GM19324 (cell line): ENCODE data around the gene C3orf22.

Experiments used
- ATAC-seq: cut with Tn5 transposase; IDR thresholded peaks from one replicate; pipeline ENCODE4 v1.9.1; 2021; ENCODE audit warnings: mild to moderate bottlenecking, moderate library complexity; ENCODE audit not compliant: unreplicated experiment, low FRiP score

Gene C3orf22

DNA sequence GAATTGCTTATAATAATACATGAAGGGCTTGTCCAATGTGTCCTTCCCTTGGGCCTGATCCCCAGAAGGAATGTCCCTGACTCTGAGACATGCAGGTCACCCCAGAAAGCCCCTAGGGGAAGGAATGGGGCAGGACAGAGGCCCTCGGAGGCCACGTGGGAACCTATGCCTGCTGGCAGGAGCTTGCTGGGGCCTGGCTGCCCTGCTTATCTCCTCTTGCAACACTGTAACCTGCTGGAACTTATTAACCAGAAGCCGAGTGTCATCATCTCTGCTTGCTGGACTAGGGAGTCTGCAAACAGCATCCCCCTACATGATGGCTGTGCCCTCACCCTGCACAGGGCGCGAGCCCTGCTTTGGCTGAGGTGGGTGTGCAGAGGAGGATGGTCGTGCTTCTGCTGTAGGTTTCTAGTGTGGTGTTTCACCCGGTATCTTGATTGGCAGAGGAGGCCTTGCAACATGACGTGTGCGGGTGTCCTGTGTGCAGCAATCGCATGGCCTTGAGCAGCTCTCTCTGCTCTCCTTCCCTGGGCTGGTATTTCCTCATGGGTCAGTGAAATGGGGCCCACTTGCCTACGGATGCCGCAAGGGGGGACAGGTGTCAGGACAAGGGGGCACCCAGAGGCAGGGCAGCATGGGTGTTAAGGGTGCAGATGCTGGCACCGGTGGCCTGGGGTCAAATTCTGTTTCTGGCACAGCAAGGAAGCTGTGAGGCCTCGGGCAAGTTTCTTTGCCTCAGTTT is 29.8 kb downstream of the C3orf22 start:
- ATAC-seq: no peak

DNA sequence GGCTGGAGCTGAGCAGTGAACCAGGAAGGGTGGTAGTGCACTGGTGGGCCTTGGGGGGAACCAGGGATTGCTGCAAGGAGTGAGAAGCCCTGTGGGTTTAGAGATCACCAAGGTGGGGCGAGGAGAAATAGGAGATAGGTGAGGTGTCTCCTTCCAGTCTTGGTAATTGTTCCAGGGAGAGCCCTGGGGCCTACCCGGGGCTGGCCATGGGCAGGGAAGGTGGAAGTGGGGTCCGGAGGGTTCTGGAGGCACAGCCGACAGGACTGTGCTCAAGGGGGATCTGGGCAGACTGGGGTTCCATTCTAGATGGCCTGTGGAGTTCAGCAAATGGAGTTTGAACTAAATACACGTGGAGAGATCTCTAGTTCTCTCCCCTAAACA is 30.3 kb downstream of the C3orf22 start:
- no peak for ATAC-seq

DNA sequence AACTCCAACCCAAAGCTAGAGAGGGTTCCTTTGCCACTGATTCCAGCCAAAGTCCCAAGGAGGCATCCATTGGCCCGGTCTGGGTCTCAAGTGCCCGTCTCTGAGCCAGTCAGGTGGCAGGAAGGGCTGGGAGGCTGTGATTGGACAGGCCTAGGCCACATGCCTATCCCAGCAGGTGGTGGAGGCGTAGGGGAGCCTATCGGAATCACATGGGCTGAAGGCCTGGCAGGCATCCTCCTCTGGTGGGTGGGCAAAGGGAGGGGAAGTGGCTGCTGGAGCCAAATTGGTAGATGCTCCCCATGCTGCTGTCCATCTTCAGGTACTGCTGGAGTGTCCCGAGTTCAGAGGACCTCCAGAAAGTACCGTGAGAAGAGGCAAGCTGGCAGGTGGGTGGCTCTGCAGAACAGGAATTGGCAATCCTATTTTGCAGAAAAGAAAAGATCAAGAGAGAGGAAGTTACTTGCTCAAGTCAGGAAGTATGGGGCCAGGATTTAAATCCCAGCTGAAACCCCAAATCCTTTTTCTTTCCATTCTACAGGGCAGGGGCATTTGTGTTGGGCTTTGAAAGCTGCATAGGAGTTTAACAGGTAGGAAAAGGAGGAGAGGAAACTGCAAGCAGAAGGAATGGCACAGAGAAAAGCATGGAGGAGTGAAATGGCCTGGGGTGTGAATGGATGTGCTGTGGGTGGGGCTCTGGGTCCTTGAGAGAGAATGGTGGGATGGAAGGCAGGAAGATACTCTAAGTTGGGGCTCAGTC is 31.1 kb downstream of the C3orf22 start:
- ATAC-seq: no peak

DNA sequence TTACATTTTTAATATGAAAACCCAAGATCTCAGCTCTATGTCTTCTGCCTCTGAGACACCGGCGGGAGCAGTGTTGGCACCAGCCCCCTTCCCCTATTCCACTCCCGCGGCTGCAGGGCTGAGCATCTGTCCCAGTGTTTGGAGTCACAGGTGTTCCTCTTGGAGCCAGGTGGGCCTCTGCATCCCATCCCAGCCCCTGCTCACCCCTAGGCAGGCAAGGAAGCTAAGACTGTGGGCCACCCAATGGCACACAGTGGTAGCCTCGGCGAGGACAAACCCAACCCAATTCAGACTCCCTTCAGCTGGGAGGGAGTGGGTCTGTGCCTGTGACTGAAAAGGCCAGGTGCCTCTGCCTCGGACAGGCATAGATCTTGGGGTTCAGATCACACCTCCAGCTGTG is 31.7 kb downstream of the C3orf22 start:
- no peak for ATAC-seq

DNA sequence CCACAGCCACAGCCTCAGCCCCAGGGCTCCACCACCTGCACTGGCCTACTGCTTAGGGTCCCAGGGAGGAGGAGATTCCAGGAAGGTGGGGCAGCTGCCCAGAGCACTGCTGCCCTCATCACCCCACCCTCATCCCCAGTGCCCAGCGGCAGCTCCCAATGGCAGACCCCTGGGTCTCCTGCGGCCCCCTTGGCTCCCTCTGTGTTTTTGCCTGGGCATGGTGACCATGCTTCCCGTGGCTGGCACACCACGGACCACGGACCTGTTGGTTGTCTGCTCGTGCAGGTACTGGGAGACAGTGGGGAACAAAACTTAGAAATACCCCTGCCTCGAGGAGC is 32.1 kb downstream of the C3orf22 start:
- no peak for ATAC-seq

DNA sequence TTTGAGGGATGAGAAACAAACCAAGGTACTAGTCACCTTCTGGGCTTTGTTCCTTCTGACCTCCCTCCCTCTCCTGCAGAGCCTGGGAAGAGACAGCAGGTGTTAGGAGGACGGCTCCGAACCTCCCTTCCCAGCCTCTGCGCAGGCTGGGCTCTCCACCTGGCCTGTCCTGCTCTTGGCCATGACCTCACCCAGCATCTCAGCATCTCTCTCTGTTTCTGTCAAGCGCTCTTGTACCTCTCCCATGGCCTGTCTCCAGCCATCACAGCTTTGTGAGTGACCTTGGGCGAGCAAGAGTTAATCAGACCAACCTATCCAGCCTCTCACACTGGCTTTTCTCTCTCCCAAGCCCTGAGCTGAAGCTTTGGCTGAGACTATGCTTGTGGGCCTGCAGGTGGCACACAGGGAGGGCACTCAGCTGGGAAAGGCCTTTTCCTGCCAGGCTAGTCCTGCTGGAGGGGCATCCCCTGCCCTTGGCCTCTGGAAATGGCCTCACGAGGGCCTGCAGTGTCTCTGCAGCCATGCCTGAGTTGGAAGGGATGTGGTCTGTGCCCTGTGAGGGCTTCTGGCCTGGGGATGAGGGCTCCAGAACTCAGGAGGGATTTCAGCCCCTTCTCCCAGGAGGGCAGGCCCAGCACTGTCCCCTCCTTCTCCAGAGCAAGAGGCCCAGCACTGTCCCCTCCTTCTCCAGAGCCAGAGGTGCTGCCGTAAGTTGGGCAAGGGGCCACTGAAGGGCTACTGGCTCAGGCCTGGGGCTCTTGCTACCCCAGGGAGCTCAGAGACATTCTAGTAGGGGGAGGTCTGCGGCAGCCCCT is 32.7 kb downstream of the C3orf22 start:
- ATAC-seq: no peak

DNA sequence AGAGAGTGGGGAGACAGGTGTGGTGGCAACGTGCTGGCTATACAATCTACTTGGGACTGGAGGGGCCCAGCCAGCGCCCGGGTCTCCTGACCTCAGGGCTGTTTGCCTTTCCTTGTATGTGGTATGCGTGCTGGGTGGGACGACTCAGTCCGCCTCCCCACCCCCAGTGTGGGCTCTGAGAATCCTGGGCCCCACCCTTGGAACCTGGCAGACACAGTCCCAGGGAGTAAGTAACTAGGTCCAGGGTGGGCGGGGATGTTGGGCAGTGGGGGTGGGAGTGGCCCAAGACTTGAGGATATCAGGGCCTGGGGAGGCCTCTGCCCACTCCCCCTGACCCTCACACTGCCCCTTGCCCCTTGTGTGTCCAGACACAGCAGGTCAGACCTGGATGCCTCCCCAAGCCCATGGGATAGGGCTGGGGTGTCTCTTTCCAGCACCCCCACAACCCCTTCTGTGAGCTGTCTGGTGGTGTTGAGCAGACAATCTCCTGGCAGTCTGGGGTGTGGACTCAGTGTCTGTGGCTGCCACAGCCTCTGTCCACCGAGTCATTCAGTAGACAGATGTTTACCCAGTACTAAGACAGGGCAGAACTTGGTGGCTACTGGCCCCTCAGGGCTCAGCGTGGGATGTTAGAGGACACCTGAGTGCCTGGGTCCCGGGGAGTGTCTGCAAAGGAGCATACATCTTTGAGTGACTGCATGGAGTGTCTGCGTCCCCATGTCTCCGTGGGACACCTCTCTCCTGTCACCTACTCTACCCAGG is 33.5 kb downstream of the C3orf22 start:
- no peak for ATAC-seq

DNA sequence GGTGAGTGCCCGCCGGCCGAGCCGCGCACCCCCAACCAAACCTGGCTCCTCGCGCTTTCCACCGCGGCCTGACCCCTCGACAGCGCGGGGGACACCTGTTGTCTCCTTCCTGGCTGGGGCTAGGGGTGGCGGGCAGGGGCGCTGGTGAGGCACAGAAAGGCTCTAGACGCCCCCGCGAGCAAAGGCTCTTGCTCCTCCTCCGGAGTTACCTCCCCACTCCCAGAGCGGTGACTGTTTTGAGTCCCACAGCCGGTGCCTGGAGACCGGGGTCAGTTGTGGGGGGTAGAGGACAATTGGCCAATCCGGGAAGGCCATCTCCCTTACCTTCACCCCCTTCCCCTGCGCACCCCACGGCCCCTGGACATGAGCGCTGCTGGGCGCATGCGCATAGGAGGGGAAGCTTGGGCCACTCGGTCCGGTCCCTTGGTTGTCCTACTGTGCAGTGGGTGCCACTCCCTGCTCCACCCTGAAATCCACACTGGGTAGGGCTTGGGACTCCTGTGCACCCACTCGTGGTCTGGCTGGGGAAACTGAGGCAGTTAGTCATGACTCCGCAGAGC is 34.2 kb downstream of the C3orf22 start:
- ATAC-seq: no peak

DNA sequence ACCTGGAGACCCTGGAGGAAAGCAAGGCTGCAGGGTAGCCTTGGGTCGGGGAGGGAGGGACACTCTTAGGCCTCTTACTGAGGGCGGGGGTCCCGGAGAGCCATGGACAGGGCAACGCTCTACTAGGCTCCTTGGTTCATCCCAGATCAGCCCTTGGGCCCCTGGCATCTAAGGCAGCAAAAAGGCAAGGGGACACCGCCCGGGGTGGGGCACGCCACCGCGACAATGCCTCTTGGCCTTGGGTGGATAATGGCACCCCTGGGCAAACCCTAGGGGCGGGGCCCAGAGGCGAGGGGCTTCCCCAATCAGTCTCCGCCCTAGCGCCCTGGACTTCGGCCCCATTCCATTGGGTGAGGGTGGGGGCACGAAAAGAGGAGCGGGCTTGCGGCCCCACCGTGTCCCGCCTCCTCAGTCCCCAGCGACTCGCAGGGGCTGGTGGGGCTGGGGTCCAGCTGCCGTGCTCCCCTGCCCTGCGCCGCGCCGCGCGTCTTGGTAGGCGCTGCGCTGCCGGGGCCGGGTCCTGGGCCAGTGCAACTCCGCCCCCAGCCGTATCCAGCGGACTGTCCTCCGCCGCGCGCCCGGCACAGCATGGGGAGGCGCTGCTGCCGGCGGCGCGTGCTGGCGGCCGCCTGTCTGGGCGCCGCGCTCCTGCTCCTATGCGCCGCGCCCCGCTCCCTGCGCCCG is 34.8 kb downstream of the C3orf22 start, which contains the start of gene CHST13:
TSS of gene CHST13 (plus strand) at position 411 of the 684 bp plus-strand sequence. CDS start at position 589, 178 bp downstream.
- no peak for ATAC-seq

DNA sequence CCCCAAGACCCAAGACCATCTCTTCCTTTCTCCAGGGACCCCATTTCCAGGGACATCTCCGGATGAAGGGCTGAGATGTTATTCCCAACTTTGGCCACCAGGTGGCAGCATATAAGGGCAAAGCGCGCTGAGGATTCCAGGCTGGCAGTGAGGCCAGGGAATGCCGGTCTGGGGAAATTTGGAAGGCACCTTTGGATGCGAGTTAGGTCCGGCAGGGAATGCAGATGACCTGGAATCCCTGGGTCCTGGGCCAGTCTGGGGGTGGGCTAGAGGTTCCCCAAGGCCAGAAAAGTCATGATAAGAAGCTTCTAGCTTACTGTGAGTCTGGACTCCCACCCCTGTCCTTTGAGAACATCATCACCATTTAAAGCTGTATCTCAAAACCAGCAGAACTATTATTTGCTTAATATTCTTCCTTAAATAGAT is 36.4 kb downstream of the C3orf22 start:
- ATAC-seq: no peak

DNA sequence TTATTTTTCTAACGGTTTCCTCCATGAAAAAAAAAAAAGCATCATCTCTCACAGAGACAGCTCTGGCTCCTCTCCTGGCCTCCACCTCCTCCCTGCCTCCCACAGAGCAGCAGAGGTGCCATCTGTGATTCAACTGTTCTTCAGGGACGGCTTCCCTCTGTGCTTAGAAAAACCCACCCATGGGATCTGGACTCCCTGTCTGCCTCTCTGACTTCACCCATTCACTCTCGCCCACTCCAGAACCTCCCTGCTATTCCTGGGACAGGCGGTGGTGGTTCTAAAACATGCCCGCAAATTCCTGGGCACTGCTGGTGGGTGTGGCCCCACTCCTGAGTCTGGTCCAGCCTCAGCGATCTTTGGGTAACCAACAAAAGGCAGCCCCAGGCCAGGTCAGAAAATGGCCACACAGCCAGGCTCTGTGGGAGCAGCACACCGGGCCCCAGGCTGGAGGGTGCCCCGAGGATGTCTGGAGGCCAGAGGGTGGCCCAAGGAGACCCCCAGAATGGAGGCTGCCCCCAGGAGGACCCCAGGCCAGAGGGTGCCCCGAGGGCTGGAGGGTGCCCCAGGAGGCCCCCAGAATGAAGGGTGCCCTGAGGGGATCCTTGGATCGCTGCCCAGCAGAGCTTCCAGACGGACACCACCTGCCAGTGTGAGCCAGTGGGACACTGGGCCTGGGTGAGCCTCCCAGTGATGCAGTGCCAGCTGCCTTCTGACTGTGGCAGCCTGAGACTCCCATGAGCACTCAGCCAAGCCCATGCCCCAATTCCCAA is 37.4 kb downstream of the C3orf22 start:
- ATAC-seq: no peak

DNA sequence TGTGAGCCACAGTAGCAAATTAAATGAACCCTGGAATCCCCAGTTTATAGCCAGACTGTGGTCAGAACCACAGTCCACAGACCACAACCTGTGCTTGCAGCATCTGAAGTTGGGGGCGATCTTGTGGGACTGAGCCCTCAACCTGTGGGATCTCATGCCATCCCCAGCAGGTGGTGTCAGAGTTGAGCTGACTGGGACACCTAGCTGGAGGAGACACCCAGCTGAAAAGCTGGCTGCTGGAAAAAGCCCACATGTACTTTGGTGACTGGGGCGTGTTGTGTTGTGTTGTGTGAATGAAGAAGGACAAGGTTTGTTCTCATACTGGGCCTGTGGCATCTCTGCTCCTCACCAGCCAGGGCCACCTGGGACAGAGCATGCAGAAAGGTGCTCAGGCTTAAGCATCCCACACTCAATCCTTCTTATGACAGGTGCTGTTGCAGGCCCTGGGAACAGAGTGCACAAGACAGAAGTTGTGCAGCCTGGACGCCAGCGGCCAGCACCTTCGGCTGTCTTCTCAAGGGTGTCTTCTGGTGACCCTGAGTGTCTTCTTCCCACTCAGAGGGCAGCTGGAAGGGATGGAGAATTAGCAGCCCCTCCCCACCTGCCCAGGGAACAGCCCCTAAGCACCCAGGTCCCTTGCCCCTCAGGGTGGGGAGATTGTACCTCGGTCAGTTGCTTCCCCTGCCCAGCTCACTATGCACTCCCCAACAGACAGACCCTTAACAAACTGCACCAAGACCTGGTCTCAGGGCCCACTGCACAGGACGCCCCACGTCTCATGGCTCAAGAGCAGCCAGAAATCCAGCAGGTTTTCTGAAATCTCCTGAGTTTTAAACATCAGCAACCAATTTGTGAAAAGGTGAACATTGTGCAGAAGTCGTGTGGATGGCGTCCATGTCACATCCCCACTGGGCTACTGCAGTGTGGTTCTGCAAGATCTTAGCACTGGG is 39.0 kb downstream of the C3orf22 start:
- ATAC-seq: no peak

DNA sequence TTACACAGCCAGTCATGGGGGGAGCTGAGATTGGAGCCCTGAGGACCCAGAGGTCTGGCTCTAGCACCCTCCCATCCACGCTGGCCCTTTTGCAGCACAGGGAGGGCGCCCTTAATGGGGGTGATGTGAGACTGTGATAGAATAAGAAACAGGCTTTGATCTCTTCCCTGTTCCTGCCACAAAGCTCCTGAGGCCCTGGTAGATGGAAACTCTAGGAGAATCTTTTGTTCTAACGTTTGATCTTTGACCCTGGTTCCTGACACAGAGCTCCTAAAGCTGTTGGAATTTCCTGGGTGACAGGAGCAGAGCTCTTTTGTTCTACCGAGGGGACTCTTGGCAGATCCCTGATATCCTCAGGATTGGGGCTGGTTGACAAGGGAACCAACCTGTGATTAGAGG is 40.0 kb downstream of the C3orf22 start:
- ATAC-seq: no peak

DNA sequence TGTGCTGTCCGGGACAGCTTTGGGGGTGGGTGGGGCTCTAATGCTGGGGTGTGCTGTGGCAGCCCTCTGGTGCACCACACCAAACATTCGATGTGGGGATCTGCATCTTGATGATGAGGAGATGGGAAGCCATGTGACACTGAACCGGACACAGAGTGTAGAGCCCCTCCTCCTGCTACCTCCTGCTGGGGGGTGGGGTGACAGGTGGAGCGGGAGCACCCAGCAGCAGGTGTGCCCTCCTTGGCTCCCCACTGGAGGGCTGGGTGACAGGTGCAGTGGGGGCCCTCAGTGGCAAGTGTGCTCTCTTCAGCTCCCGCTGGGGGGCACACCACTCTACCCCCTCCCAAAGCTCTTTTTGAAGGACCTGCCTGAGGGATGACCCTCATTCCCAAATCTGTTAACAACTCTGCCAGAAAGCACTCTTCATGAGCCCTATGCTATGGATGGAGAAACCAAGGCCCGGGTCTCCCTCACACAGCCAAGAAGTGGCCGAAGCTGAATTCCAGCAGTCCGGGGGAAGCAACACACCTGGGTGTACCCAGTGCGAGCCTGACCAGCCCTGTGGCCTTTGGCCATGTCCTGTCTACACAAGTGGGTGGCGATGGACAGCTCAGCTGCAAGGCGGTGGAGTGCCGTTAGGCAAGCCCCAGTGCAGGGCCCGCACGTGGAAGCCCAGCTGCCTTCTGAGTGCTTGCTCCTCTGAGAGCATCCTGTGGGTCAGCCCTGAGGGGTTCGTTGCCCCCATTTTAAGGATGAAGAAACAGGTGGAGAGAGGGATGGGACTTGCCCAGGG is 40.5 kb downstream of the C3orf22 start:
- no peak for ATAC-seq

DNA sequence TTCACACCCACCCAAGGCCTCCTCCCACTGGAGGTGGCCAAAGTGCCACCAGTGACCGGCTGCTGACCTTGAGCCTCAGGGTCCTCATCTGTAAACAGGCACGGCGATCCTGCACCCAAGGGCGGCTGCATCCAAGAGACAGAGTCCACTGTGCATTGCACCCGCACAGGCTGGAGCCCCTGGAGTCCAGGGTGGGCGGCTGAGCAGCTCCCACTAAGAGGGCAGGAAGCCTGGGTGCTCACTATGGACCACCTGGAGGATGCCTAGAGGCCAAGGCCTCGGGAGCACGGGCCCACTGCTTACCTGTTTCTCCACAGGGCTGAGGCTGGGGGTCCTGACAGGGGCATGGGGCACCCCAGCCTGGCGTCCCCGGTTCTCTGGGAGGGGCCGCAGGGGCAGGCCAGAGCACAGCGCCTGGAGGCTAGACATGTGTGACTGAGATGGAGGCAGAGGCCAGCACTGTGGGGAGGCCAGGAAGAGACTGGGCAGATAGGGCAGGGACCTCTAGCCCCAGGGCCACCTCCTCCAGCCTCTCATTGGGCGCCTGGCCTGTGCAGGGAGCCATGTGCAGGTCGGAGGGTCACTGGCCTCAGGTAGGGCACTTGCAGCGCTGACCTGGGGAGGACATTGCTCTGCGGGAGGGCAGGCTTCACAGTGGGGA is 41.3 kb downstream of the C3orf22 start, which contains the start of gene UROC1:
TSS of gene UROC1 (minus strand) at position 483 of the 661 bp plus-strand sequence. CDS start at position 429, 54 bp downstream.
- no peak for ATAC-seq

DNA sequence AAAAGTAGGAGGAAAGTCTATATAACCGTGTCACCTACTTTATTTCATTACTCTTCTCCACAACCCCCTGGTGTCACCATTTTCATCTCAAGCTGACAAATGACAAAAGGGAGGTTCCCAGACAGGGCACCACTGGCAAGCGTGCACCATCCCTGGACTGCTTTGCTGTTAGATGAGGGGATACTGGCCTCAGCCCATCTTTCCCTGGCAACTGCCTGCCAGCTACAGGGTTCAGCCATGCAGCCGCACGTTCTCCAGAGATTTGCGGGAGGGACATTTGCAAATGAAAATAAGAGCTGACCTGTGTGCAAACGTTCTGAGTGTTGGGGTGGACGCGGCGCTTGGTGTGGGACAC is 41.8 kb downstream of the C3orf22 start:
- no peak for ATAC-seq
